AG09319 (cell line): ENCODE data around the gene ZRSR2.
"Not testable (repeated sequence)": the region's sequence is repeated elsewhere in the genome, so short reads cannot be mapped to it uniquely, and the experiment has no call there.

Experiments used
- DNase-seq: peaks from one replicate; pipeline ENCODE4 v3.0.0-alpha.2; 2010; ENCODE audit warnings: low read depth; ENCODE audit errors: extremely low read depth
- TF ChIP-seq, protein P1 (sequence below): IDR thresholded peaks from 2 replicates; pipeline ENCODE4 v1.5.1; 2011; ENCODE audit warnings: low read depth, mild to moderate bottlenecking, inconsistent platforms, low read length, moderate library complexity

ZRSR2 gene

DNA sequence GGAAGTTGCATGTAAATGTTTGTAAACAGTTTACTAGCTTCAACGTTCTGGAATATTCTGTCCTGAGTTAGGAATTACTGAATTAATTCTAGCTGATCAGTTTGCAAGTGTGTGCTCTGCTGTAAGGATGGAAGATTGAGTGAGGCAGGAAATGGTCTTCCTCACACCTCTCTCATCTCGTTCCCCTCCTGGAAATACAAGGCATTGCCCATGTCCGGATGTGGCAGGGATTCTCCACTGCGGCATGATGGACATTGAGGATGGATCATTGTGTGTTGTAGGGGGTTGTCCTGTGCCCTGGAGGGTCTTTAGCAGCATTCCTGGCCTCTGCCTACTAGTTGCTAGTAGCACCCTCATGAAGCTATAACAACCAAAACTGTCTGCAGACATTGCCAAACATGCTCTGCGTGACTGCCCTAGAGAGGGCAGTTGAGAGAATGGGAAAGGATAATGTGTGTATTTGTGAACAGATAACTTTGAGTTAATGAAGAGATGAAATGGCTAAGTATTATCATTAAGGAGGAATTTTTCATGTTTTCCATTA, 39.6 kb upstream of the ZRSR2 start:
- TF ChIP-seq, protein P1, sequence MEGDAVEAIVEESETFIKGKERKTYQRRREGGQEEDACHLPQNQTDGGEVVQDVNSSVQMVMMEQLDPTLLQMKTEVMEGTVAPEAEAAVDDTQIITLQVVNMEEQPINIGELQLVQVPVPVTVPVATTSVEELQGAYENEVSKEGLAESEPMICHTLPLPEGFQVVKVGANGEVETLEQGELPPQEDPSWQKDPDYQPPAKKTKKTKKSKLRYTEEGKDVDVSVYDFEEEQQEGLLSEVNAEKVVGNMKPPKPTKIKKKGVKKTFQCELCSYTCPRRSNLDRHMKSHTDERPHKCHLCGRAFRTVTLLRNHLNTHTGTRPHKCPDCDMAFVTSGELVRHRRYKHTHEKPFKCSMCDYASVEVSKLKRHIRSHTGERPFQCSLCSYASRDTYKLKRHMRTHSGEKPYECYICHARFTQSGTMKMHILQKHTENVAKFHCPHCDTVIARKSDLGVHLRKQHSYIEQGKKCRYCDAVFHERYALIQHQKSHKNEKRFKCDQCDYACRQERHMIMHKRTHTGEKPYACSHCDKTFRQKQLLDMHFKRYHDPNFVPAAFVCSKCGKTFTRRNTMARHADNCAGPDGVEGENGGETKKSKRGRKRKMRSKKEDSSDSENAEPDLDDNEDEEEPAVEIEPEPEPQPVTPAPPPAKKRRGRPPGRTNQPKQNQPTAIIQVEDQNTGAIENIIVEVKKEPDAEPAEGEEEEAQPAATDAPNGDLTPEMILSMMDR: no peak
- no peak for DNase-seq

GRCh38 chrX:15751155-15751819, 39.0 kb upstream of the ZRSR2 start:
- TF ChIP-seq, protein P1: no peak
- DNase-seq: no peak

GRCh38 chrX:15755091-15755490, 35.2 kb upstream of the ZRSR2 start:
- no peak for DNase-seq
- TF ChIP-seq, protein P1: no peak

DNA sequence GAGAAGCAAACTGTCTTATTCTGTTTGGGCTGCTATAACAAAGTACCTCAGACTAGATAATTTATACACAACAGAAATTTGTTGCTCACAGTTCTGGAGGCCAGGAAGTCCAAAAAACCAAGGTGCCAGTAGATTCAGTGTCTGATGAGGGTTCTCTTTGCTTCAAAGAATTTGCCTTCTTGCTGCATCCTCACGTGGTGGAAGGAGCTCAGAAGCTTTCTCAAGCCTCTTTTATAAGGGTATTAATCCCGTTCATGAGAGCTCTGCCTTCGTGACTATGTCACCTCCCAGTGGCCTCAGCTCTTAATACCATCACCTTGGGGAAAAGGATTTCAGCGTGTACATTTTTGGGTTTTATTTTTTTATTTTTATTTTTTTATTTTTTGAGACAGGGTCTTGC, 32.1 kb upstream of the ZRSR2 start:
- TF ChIP-seq, protein P1: no peak

GRCh38 chrX:15759886-15760285, 30.4 kb upstream of the ZRSR2 start:
- not testable (repeated sequence) for DNase-seq

More for the DNA sequence above, 32.1 kb upstream of the ZRSR2 start:
- no peak for DNase-seq

- TF ChIP-seq, protein P1: peak; percentile 90
These were observed 28.6 kb upstream of the ZRSR2 start for GRCh38 chrX:15761564-15762191.

DNA sequence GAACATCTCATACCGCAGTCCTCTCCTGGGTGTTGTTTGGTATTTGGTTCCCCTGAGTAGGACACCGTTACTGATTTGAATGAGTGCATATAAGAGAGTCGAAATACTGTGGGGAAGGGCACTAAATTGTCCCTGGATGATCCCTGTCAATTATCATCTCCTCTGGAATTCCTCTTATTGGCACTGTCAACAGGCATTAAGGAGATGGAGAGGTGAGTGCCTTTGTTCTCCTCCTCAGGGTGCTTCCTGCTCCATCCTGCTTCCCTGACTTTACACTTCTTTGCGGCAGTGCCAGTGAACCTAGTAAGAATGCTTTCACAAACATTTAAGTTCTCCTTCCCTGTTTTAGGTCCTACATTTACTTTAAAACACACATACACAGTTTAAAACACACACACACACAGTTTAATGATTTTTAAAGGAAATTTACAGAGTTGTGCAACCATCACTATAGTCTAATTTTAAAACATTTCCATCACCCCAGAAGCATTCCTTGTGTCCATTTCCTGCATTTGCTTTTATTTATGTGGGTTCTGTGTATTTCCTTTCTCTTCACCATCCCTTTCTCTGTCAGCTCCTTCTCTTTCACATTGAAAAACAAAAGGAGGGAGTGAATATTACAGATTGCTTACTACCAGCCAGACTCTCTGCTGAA, 20.9 kb upstream of the ZRSR2 start:
- TF ChIP-seq, protein P1: no peak

More at GRCh38 chrX:15761564-15762191, 28.6 kb upstream of the ZRSR2 start:
- DNase-seq: no peak

More for the DNA sequence above, 20.9 kb upstream of the ZRSR2 start:
- no peak for DNase-seq
